Measurements from ENCODE around the gene ZDHHC1.

GRCh38 chr16:67441271-67441753, 25.0 kb upstream of the ZDHHC1 start:
- TF ChIP-seq SMC3 (IDR thresholded peaks at IDR 0.05; ENCODE audit: low read length) (no peak), RAD21 (CRISPR knock-in tag; IDR thresholded peaks at IDR 0.05) (no peak), ZBTB33 (CRISPR knock-in tag; IDR thresholded peaks at IDR 0.05) (no peak), ZNF326 (CRISPR knock-in tag; IDR thresholded peaks at IDR 0.05; ENCODE audit: borderline replicate concordance) (no peak), FOXM1 (CRISPR knock-in tag; IDR thresholded peaks at IDR 0.05) (no peak), CCDC6 (CRISPR knock-in tag; IDR thresholded peaks at IDR 0.05) (no peak)

Measured in HepG2 (cell line).